PFSK-1 (cell line): ENCODE measurements around the gene SHBG.
A peak's percentile ranks its signal among the peaks of the same experiment; 100 is the strongest.

Experiments
- FOXP2 ChIP-seq: optimal IDR thresholded peaks from 2 replicates; pipeline ENCODE3; 2011; ENCODE audit warnings: borderline replicate concordance, control low read depth, inconsistent platforms; ENCODE audit not compliant: insufficient read depth; ENCODE audit errors: extremely low read length, extremely low read depth
- POLR2AphosphoS5 ChIP-seq: IDR thresholded peaks from 2 replicates; pipeline ENCODE4 v1.6.1; 2012; ENCODE audit warnings: low read depth, mild to moderate bottlenecking, control low read depth, low read length, moderate library complexity
- SIN3A ChIP-seq: IDR thresholded peaks from 2 replicates; pipeline ENCODE4 v1.6.1; 2012; ENCODE audit warnings: mild to moderate bottlenecking, low read length, moderate library complexity, borderline replicate concordance; ENCODE audit not compliant: insufficient read depth
- TAF1 ChIP-seq: IDR thresholded peaks from 2 replicates; pipeline ENCODE4 v1.6.1; 2012; ENCODE audit warnings: low read length, control low read depth, borderline replicate concordance; ENCODE audit not compliant: insufficient read depth
- TF ChIP-seq, protein P1 (sequence below), 2 experiments: IDR thresholded peaks; 2 replicates each; pipeline versions ENCODE4 v1.6.1 to v1.8.0; 2011 to 2012; ENCODE audit warnings: low read depth in 2 of 2, low read length in 2 of 2, control low read depth in 1 of 2, inconsistent platforms in 1 of 2, mild to moderate bottlenecking in 1 of 2, moderate library complexity in 1 of 2; ENCODE audit not compliant: insufficient read depth in 1 of 2

SHBG gene

DNA sequence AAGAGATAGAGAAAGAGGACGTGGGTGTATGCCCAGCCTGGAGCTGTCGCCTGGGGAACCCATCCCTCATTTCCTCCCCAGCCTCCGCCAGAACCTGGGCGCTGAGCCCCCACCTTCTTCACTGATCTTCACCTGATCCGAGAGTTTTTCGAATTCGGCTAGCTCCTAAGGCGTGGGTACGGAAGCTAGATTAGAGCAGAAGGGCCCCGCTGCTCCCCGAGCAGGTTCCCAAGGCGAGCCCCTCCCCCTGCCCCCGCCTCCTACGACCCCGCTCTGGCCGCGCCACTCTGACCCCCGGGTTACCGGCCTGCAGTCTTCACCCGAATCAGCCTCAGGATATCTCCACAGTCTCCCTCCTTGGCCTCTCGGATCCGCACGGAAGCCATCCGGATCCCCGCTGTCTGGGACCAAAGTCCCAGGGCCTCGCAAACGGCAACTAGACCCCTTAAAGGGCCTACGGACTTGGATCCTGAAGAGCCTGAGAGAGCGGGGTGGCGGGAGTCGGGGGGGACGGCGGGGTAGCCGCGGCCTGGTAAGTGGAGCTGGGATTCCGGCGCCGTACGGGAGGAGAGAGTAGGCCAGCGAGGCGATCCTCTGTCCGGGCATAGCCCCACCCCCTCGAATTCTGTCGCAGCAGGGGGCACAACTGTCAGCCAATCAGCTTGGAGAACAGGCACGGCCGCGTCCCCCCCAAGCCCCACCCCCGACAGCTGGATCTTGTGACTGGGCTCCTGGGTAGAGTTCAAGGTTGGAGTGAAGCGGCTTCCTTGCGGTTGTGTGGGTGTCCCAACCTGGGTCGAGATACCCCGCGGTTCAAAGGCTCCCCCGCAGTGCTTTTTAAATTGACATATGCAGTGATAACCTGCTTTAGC is 2.4 kb upstream of the SHBG start, which contains the start of gene SAT2:
Gene SAT2 (minus strand): TSS at position 572 of the 872 bp plus-strand sequence. CDS start 186 bp downstream, at position 386.
- TF ChIP-seq FOXP2 (no peak), SIN3A (no peak), TAF1 (peak; percentile 81; the same call in 1 of the 2 replicates), POLR2AphosphoS5 (peak; percentile 95)
- TF ChIP-seq, protein P1, sequence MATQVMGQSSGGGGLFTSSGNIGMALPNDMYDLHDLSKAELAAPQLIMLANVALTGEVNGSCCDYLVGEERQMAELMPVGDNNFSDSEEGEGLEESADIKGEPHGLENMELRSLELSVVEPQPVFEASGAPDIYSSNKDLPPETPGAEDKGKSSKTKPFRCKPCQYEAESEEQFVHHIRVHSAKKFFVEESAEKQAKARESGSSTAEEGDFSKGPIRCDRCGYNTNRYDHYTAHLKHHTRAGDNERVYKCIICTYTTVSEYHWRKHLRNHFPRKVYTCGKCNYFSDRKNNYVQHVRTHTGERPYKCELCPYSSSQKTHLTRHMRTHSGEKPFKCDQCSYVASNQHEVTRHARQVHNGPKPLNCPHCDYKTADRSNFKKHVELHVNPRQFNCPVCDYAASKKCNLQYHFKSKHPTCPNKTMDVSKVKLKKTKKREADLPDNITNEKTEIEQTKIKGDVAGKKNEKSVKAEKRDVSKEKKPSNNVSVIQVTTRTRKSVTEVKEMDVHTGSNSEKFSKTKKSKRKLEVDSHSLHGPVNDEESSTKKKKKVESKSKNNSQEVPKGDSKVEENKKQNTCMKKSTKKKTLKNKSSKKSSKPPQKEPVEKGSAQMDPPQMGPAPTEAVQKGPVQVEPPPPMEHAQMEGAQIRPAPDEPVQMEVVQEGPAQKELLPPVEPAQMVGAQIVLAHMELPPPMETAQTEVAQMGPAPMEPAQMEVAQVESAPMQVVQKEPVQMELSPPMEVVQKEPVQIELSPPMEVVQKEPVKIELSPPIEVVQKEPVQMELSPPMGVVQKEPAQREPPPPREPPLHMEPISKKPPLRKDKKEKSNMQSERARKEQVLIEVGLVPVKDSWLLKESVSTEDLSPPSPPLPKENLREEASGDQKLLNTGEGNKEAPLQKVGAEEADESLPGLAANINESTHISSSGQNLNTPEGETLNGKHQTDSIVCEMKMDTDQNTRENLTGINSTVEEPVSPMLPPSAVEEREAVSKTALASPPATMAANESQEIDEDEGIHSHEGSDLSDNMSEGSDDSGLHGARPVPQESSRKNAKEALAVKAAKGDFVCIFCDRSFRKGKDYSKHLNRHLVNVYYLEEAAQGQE (IDR thresholded peaks at IDR 0.05; ENCODE audit: insufficient read depth in 1 of 2, low read depth in 2 of 2, low read length in 2 of 2) = 0 out of 4 replicates have a peak, but pooled peaks of 1 of the 2 experiments have one; percentile 9

DNA sequence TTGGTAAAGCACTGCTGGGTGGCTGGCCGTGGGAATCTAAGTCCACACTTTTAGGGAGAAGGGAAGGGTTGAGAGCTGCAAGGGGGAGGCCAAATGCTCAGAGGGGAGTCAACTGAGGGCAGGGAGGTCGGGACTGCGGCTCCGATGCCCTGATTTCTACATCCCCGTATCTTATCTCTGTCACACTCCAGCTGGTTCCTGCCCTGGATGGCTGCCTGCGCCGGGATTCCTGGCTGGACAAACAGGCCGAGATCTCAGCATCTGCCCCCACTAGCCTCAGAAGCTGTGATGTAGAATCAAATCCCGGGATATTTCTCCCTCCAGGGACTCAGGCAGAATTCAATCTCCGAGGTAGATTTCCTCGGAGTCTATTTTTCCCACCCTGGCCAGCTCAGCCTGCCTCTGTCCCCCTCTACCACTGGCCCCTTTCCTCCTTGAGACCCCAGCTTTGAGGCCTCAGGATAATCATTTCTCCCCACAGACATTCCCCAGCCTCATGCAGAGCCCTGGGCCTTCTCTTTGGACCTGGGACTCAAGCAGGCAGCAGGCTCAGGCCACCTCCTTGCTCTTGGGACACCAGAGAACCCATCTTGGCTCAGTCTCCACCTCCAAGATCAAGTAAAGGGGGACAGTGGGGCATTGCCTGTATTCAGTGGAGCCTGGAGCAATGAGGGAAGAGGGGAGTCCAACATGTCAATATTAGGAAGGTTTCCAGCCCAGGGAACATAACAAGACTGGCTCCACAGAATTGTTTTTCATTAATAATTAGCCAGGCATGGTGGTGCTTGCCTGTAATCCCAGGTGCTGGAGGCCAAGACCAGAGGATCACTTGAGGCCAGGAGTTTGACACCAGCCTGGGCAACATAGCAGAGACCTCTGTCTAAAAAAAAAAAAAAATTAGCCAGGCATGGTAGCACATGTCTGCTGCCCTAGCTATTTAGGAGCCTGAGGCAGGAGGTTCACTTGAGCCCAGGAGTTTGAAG is 1.8 kb downstream of the SHBG start:
- TF ChIP-seq FOXP2 = no peak
- TF ChIP-seq POLR2AphosphoS5 = no peak
- no peak for TF ChIP-seq TAF1
- no peak for TF ChIP-seq SIN3A
- TF ChIP-seq, protein P1 (IDR thresholded peaks at IDR 0.05; ENCODE audit: insufficient read depth in 1 of 2, low read depth in 2 of 2, low read length in 2 of 2) = no peak

DNA sequence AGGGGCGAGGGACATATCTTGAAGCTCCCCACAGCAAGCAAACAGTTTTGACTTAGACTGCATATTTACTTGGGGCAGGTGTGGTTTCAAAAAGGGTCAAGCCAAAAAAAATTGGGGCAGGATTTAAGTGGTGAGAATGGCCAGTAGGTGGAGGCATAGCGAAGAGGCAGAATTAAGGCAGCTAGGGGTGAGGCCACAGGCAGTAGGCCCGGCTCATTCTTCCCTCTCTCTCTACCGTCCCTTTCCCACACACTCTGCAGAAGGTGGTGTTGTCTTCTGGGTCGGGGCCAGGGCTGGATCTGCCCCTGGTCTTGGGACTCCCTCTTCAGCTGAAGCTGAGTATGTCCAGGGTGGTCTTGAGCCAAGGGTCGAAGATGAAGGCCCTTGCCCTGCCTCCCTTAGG is 2.6 kb downstream of the SHBG start:
- no peak for TF ChIP-seq POLR2AphosphoS5
- no peak for TF ChIP-seq SIN3A
- TF ChIP-seq FOXP2 = no peak
- TF ChIP-seq, protein P1 (IDR thresholded peaks at IDR 0.05; ENCODE audit: insufficient read depth in 1 of 2, low read depth in 2 of 2, low read length in 2 of 2) = no peak
- no peak for TF ChIP-seq TAF1

DNA sequence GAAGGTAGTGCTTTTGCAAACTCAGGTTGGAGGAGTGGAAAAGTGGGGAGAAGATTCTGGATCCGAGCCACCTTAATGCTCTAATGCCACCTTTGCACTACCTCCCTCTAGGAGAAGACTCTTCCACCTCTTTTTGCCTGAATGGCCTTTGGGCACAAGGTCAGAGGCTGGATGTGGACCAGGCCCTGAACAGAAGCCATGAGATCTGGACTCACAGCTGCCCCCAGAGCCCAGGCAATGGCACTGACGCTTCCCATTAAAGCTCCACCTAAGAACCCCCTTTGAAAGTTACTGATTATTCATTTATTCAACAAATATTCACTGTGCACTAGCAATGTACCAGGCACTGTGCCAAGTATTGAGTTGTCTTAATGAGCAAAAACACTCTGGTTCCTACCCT is 3.2 kb downstream of the SHBG start:
- TF ChIP-seq SIN3A (no peak), POLR2AphosphoS5 (no peak), TAF1 (no peak), FOXP2 (no peak)
- TF ChIP-seq, protein P1 (IDR thresholded peaks at IDR 0.05; ENCODE audit: insufficient read depth in 1 of 2, low read depth in 2 of 2, low read length in 2 of 2) = no peak
